GM12873 (cell line): ENCODE data around the gene THRB.

ENCODE experiments used
- CTCF ChIP-seq: IDR thresholded peaks from 2 replicates; pipeline ENCODE4 v1.5.1; 2012; ENCODE audit warnings: low read depth, mild to moderate bottlenecking, moderate library complexity, low read length, control low read depth; ENCODE audit not compliant: insufficient read depth; ENCODE audit errors: missing control alignments

Gene THRB

GRCh38 chr3:24503616-24504113 lies 9.0 kb upstream of the THRB start:
- TF ChIP-seq CTCF = no peak

DNA sequence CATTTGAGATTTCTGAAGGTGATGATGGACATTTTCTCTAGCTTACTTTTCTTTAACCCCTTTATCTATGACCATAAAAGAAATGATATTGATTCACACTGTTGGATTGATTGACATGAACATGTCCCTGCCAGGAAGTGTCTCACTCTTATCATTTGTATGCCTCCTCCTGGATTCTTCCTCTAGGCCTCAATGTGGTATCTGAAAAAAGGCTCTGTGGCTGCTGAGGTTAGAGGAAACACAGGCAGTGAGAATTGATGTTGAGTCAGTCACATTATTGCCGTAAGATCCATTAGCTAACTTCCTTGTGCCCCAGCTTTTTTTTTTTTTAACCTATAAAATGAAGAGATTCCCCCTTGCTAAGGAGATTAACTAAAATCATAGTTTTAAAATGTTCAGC lies 8.0 kb upstream of the THRB start:
- TF ChIP-seq CTCF = no peak

DNA sequence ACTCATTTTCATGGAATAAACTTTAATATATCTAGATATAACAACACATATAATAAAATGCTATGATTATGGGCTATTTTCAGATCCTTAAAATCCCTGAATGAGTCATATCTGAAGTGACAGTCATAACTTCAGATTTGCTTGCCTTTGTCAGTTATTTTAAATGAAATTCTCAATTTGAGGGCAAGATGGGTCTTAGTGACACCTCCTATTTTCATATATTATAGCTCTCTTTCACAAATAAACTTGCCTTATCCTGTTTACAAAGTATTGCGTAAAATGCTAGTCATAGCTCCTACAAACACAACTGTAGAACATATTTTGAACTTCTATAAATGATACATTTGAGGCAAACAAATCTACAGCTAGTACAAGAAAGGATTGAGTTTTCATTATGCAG lies 6.2 kb upstream of the THRB start:
- no peak for TF ChIP-seq CTCF

DNA sequence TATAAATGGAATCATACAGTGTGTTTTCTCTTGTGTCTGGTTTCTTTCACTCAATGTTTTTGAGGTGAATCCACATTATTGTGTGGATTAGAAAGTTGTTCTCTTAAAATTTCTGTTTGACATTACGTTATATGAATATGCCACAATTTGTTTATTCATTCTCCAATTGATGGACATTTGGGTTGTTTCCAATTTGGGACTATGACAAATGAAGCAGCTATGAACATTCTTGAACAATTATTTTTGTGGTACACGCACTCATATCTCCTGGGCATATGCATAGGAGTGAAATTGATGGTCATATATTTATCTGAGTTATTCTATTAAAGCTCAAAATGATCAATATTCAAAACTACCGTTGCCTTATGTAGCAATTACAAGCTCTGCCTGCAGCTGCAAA lies 5.3 kb upstream of the THRB start:
- TF ChIP-seq CTCF = no peak

DNA sequence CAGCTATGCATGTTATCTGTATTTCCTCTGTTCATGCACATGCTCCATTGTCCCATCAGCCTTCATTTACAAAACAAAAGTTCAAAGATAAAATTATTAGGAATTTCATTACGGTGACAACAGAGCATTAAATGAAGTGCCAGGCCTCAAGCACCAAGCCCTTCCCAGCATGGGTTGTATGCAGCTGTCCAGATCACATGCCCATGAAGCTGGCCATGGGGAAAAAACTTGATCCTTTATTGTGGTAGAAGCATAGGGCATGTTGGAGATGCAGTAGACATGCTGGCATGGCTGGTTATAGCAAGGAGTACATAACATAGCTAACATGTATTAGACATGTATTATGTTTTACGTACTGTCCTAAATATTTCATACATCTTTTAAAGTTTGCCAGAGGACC lies 4.1 kb upstream of the THRB start:
- TF ChIP-seq CTCF = no peak

- TF ChIP-seq CTCF = no peak
Observed at GRCh38 chr3:24498391-24498790, 3.7 kb upstream of the THRB start.

GRCh38 chr3:24497942-24498341 lies 3.3 kb upstream of the THRB start:
- TF ChIP-seq CTCF = no peak
